Fibroblast of lung (primary cell): ENCODE results near the gene RILPL2. TPM values are rescaled to one million over a fixed set of nuclear protein-coding genes. Genes with fewer than 3 reads are reported as not detected.
"Not testable (repeated sequence)": the region's sequence is repeated elsewhere in the genome, so short reads cannot be mapped to it uniquely, and the experiment has no call there.

Experiments
- DNase-seq, 2 donors: peaks; one replicate each; pipeline versions ENCODE4 v3.0.0 to v3.0.0-alpha.2; 2010; ENCODE audit warnings: low read depth in 2 of 2
- H2AFZ ChIP-seq: 2 replicates; pipeline ENCODE4 v1.5.1; 2012; ENCODE audit warnings: low read length, control low read depth, inconsistent platforms
- H3K27ac ChIP-seq: 2 replicates; pipeline ENCODE4 v1.5.1; 2011; ENCODE audit warnings: low read length, control low read depth; ENCODE audit not compliant: insufficient read depth
- H3K27me3 ChIP-seq: 2 replicates; pipeline ENCODE4 v1.5.1; 2011; ENCODE audit warnings: mild to moderate bottlenecking, low read length; ENCODE audit not compliant: control insufficient read depth, insufficient read depth
- H3K36me3 ChIP-seq: 2 replicates; pipeline ENCODE4 v1.5.1; 2011; ENCODE audit warnings: low read length; ENCODE audit not compliant: control insufficient read depth, insufficient read depth
- H3K4me1 ChIP-seq: 2 replicates; pipeline ENCODE4 v1.5.1; 2011; ENCODE audit warnings: low read length; ENCODE audit not compliant: control insufficient read depth, insufficient read depth; ENCODE audit errors: extremely low read depth
- H3K4me2 ChIP-seq: 2 replicates; pipeline ENCODE4 v1.5.1; 2011; ENCODE audit warnings: low read length, control low read depth; ENCODE audit not compliant: insufficient read depth; ENCODE audit errors: extremely low read depth
- H3K4me3 ChIP-seq, 4 experiments: fragments of 200-600 bp in 1 of 4; sonication (generic) in 1 of 4; replicated peaks in 1 of 4; 2 replicates each; pipeline ENCODE4 v1.5.1; 2011 to 2016; ENCODE audit warnings: low read length in 4 of 4, low read depth in 3 of 4, mild to moderate bottlenecking in 3 of 4, control low read depth in 2 of 4, inconsistent platforms in 1 of 4, mixed read lengths in 1 of 4; ENCODE audit not compliant: insufficient read depth in 1 of 4; ENCODE audit errors: control extremely low read depth in 1 of 4
- H3K79me2 ChIP-seq: 2 replicates; pipeline ENCODE4 v1.5.1; 2012; ENCODE audit warnings: mild to moderate bottlenecking, low read length, inconsistent platforms; ENCODE audit not compliant: control insufficient read depth, insufficient read depth
- H3K9ac ChIP-seq: 2 replicates; pipeline ENCODE4 v1.5.1; 2011; ENCODE audit warnings: mild to moderate bottlenecking, low read length, control low read depth; ENCODE audit not compliant: insufficient read depth
- H3K9me3 ChIP-seq: 2 replicates; pipeline ENCODE4 v1.5.1; 2012; ENCODE audit warnings: low read depth, low read length; ENCODE audit not compliant: control insufficient read depth, insufficient read depth
- H4K20me1 ChIP-seq: 2 replicates; pipeline ENCODE4 v1.5.1; 2011; ENCODE audit warnings: low read length; ENCODE audit not compliant: control insufficient read depth, insufficient read depth; ENCODE audit errors: extremely low read depth
- CTCF ChIP-seq, 2 donors: IDR thresholded peaks in 1 of 2; conservative IDR thresholded peaks in 1 of 2; 1 replicate in 1 of 2; 2 replicates in 1 of 2; pipeline ENCODE4 v1.5.1; 2011 to 2012; ENCODE audit warnings: low read length in 2 of 2, control low read depth in 1 of 2, inconsistent platforms in 1 of 2, low read depth in 1 of 2, mild to moderate bottlenecking in 1 of 2
- EZH2 ChIP-seq: IDR thresholded peaks from 2 replicates; pipeline ENCODE4 v1.5.1; 2012; ENCODE audit warnings: low read length, control low read depth, mild to moderate bottlenecking; ENCODE audit errors: missing control alignments
- polyA plus RNA-seq, 2 donors: library from polyadenylated mRNA; depleted of rRNA in 1 of 2; stranded (reverse) in 1 of 2; unstranded in 1 of 2; fragments of >200 nt; gene quantifications; 2 replicates each; pipeline ENCODE4 v1.2.1, GENCODE V29; 2011 to 2012; ENCODE audit warnings: missing spikeins in 1 of 2
- total RNA-seq: library from RNA; depleted of rRNA; stranded (reverse); fragments of >200 nt; gene quantifications from 2 replicates; pipeline ENCODE4 v1.2.1, GENCODE V29; 2014

The RILPL2 gene
- total and polyA plus RNA-seq, 2 donors (not counting 1 experiment from before 2014, with no cell fraction given): 3.7 to 4.5 TPM

DNA sequence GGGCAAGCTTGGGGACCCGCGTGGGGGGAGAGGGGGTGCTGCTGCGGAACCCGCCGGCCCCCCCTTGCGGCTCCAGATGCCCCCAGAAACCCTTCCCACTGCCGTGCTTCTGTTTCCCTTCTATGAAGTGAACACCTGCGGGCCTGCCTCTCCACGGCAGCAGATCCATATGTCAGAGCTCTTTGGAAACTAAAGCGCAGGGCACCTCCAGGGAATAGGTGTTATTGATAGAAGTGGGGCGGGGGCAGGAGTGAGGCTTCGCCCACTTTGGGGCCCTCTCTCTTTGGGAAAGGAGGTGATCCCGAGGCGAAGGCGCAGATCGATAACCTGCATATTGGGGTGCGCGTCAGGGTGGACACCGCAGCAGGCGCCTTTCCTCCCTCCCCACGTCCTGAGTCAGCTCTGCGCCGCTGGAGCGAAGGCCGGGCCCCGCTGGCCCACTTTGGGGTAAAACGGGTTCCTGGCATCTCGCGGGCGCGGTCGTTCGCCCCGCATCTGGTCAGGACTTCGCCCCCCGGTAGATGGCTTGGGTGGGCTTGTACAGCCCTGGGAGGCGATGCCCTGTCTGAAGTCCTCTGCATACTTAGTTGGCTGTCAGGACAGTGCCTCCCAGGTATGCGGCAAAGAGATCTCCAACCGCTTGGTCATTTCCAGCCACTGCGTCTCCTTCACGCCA lies 52.0 kb downstream of the RILPL2 start:
- Histone ChIP-seq H3K4me3 (peak overlapping the region; percentile 79 to 95 (median 86)), H3K27me3 (no peaks in the 10 kb centered on the region), H3K4me2 (peak overlapping the region; percentile 90), H3K4me1 (peaks cover 7% of the 10 kb centered on the region), H3K9me3 (no peaks in the 10 kb centered on the region), H4K20me1 (no peaks in the 10 kb centered on the region), H3K36me3 (no peaks in the 10 kb centered on the region), H3K9ac (peak overlapping the region; percentile 57), H3K79me2 (peaks cover 36% of the 10 kb centered on the region), H2AFZ (peak overlapping the region; percentile 44), H3K27ac (peak overlapping the region; percentile 71)
- no peak for DNase-seq
- TF ChIP-seq CTCF (conservative IDR thresholded peaks at IDR 0.05 in 1 of 2, IDR thresholded peaks at IDR 0.05 in 1 of 2; ENCODE audit: low read depth in 1 of 2, low read length in 2 of 2): no peak
- TF ChIP-seq EZH2: no peak

DNA sequence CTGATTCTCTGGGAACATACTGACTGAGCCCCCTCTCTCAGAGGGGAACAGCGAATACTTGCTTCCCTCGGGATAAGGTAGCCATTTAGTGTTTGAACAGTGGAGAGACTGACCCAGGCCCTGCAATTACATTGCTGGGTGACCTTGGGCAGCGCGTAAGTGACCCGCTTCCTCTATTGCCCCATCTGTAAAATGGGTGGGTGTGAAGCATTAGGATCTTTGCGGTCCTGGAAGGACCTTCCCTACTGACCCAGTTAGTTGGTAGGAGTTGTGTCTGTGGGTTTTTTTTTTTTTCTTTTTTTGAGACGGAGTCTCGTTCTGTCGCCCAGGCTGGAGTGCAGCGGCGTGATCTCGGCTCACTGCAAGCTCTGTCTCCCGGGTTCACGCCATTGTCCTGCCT lies 53.8 kb downstream of the RILPL2 start:
- no peak overlapping the region for H2AFZ ChIP-seq
- no peaks in the 10 kb centered on the region for H3K27me3 ChIP-seq
- no peak for DNase-seq
- no peak overlapping the region for H3K4me3 ChIP-seq
- H3K36me3 ChIP-seq: no peaks in the 10 kb centered on the region
- peaks cover 4% of the 10 kb centered on the region for H3K4me1 ChIP-seq
- H3K4me2 ChIP-seq: no peak overlapping the region
- no peaks in the 10 kb centered on the region for H3K9me3 ChIP-seq
- no peaks in the 10 kb centered on the region for H4K20me1 ChIP-seq
- no peak overlapping the region for H3K9ac ChIP-seq
- peaks cover 28% of the 10 kb centered on the region for H3K79me2 ChIP-seq
- no peak overlapping the region for H3K27ac ChIP-seq
- TF ChIP-seq CTCF (conservative IDR thresholded peaks at IDR 0.05 in 1 of 2, IDR thresholded peaks at IDR 0.05 in 1 of 2; ENCODE audit: low read depth in 1 of 2, low read length in 2 of 2) (no peak), EZH2 (no peak)

GRCh38 chr12:123379391-123379790 lies 57.1 kb downstream of the RILPL2 start:
- H4K20me1 ChIP-seq: no peaks in the 10 kb centered on the region
- no peak for TF ChIP-seq CTCF (conservative IDR thresholded peaks at IDR 0.05 in 1 of 2, IDR thresholded peaks at IDR 0.05 in 1 of 2; ENCODE audit: low read depth in 1 of 2, low read length in 2 of 2)
- TF ChIP-seq EZH2: no peak
- H3K4me2 ChIP-seq: no peak overlapping the region
- H3K27me3 ChIP-seq: no peaks in the 10 kb centered on the region
- H3K27ac ChIP-seq: no peak overlapping the region
- H3K9ac ChIP-seq: no peak overlapping the region
- no peak for DNase-seq
- peaks cover 3% of the 10 kb centered on the region for H3K79me2 ChIP-seq
- H3K4me1 ChIP-seq: no peaks in the 10 kb centered on the region
- no peak overlapping the region for H2AFZ ChIP-seq
- H3K4me3 ChIP-seq: no peak overlapping the region
- H3K36me3 ChIP-seq: no peaks in the 10 kb centered on the region
- H3K9me3 ChIP-seq: no peaks in the 10 kb centered on the region

- H3K4me1 ChIP-seq, H3K36me3 ChIP-seq, H3K27ac ChIP-seq, H3K4me3 ChIP-seq, H3K9me3 ChIP-seq, H3K79me2 ChIP-seq, H2AFZ ChIP-seq, H3K27me3 ChIP-seq, DNase-seq, H3K9ac ChIP-seq, H3K4me2 ChIP-seq, H4K20me1 ChIP-seq: not testable (repeated sequence)
These were observed 64.1 kb downstream of the RILPL2 start for GRCh38 chr12:123372415-123372814.
